ENCODE results near the gene GALNT2.

GRCh38 chr1:230176326-230176725 is 109.3 kb downstream of the GALNT2 start:
- TF ChIP-seq TAF1 (IDR thresholded peaks at IDR 0.05; ENCODE audit: low read depth, low read length): no peak
- TF ChIP-seq POLR2A (IDR thresholded peaks at IDR 0.05; ENCODE audit: low read depth, low read length): no peak
- TF ChIP-seq POLR2AphosphoS5 (IDR thresholded peaks at IDR 0.05; ENCODE audit: low read depth, low read length): no peak
- TF ChIP-seq SPI1 (IDR thresholded peaks at IDR 0.05; ENCODE audit: low read depth, low read length): no peak
- no peak for TF ChIP-seq POU2F2 (IDR thresholded peaks at IDR 0.05; ENCODE audit: low read depth, low read length)
